ENCODE results near the gene SLC12A7. TPM values are rescaled to one million over a fixed set of nuclear protein-coding genes. Genes with fewer than 3 reads are reported as not detected.

The SLC12A7 gene
- total RNA-seq, 6 experiments from 2014 or later = 38.9 to 65.2 (median 53.3) TPM

DNA sequence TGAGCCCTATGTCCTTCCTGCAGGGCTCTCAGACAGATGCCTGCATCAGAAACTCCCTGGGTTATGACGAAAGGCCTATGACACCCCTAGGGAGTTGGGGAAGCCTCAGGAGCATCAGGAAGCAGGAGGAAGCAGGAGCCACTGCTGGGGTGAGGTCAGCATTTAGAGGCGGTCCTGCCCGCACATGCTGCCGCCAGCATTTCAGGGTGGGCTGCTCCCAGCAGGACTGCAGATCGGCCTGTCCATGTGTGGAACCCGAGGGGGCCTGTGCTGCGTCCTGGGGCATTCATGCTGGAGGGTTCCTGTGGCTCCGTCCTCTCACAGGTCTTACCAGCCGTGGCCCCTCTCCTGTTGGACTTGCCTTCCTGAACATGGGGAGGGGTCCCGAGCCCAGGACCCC, 96.4 kb downstream of the SLC12A7 start:
- WGBS (ENCODE audit: insufficient coverage, low coverage, low lambda C conversion rate, missing lambda C conversion rate) = 14% methylated on average over 1 of the region's 10 CpGs
- TF ChIP-seq, protein P1, sequence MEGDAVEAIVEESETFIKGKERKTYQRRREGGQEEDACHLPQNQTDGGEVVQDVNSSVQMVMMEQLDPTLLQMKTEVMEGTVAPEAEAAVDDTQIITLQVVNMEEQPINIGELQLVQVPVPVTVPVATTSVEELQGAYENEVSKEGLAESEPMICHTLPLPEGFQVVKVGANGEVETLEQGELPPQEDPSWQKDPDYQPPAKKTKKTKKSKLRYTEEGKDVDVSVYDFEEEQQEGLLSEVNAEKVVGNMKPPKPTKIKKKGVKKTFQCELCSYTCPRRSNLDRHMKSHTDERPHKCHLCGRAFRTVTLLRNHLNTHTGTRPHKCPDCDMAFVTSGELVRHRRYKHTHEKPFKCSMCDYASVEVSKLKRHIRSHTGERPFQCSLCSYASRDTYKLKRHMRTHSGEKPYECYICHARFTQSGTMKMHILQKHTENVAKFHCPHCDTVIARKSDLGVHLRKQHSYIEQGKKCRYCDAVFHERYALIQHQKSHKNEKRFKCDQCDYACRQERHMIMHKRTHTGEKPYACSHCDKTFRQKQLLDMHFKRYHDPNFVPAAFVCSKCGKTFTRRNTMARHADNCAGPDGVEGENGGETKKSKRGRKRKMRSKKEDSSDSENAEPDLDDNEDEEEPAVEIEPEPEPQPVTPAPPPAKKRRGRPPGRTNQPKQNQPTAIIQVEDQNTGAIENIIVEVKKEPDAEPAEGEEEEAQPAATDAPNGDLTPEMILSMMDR (IDR thresholded peaks at IDR 0.05) = no peak
- TF ChIP-seq POLR2A (IDR thresholded peaks at IDR 0.05) = no peak
- ATAC-seq = no peak
- no peak overlapping the region for H3K4me3 ChIP-seq
- H3K36me3 ChIP-seq = no peaks in the 10 kb centered on the region
- H3K27me3 ChIP-seq = peaks cover 0 to 4% of the 10 kb centered on the region in 2 donors
- peaks cover 0 to 4% (median 0%) of the 10 kb centered on the region in 4 donors for H3K4me1 ChIP-seq
- DNase-seq = no peak
- no peak overlapping the region for H3K27ac ChIP-seq
- intact Hi-C loops (cut with DNase I) = no loop called here
- no peaks in the 10 kb centered on the region for H3K9me3 ChIP-seq

DNA sequence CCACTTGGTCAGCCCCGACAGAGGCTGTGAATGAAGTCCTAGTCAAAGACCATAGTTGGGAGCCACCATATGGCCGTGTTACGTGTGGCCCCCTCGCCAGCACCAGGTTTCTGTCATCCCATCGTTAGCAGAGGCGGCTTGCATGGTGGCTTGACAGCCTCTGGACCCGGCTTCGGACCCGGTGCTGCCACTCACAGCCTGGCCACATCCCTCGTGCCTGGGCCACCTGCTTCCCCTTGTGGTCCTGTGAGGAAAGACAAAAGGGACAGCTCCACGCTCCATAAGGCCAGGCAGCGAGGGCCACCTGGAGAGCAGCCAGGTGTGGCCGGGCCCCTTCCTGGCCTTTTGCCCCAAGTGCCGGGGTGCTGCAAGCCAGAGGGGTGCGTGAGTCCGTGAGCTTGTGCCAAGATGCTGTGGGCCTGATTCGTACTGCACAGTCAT, 97.1 kb downstream of the SLC12A7 start:
- no peak overlapping the region for H3K27ac ChIP-seq
- peaks cover 0 to 4% (median 0%) of the 10 kb centered on the region in 4 donors for H3K4me1 ChIP-seq
- H3K9me3 ChIP-seq = no peaks in the 10 kb centered on the region
- H3K36me3 ChIP-seq = no peaks in the 10 kb centered on the region
- intact Hi-C loops (cut with DNase I) = no loop called here
- ATAC-seq (no peak), DNase-seq (no peak)
- no peak overlapping the region for H3K4me3 ChIP-seq
- TF ChIP-seq, protein P1 (IDR thresholded peaks at IDR 0.05) = no peak
- TF ChIP-seq POLR2A (IDR thresholded peaks at IDR 0.05) = no peak
- peaks cover 0 to 9% of the 10 kb centered on the region in 2 donors for H3K27me3 ChIP-seq
- WGBS (ENCODE audit: insufficient coverage, low coverage, low lambda C conversion rate, missing lambda C conversion rate) = no CpG with 5 or more reads among the region's 17 CpGs

DNA sequence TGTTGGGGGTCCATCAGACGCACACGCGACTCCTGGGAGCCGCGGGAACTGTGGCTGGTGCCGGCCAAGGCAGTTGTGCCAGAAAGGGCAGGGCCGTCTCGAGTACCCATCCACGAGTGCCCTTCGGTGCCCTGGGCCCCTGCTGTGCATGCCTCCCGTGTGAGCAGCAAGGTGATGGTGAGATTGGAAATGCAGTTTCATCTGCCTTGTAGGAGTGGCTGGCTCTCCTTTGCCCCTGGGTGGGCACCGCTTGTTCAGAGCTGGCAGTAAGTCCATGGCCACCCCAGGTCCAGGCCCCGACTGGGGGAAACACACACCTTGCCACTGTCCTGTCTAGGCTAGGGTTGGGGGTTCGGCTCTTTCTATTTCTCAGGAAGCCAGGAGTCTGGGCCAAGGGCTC, 97.5 kb downstream of the SLC12A7 start:
- no peak overlapping the region for H3K4me3 ChIP-seq
- no peaks in the 10 kb centered on the region for H3K9me3 ChIP-seq
- H3K27ac ChIP-seq = no peak overlapping the region
- DNase-seq = peak in 1 of 3 donors; percentile 10
- no peaks in the 10 kb centered on the region for H3K36me3 ChIP-seq
- intact Hi-C loops (cut with DNase I) = no loop called here
- peaks cover 0 to 4% (median under 1%) of the 10 kb centered on the region in 4 donors for H3K4me1 ChIP-seq
- TF ChIP-seq, protein P1 (IDR thresholded peaks at IDR 0.05) = no peak
- TF ChIP-seq POLR2A (IDR thresholded peaks at IDR 0.05) = no peak
- ATAC-seq = no peak
- H3K27me3 ChIP-seq = peaks cover 0 to 12% of the 10 kb centered on the region in 2 donors
- WGBS (ENCODE audit: insufficient coverage, low coverage, low lambda C conversion rate, missing lambda C conversion rate) = 60% methylated on average over 1 of the region's 14 CpGs

DNA sequence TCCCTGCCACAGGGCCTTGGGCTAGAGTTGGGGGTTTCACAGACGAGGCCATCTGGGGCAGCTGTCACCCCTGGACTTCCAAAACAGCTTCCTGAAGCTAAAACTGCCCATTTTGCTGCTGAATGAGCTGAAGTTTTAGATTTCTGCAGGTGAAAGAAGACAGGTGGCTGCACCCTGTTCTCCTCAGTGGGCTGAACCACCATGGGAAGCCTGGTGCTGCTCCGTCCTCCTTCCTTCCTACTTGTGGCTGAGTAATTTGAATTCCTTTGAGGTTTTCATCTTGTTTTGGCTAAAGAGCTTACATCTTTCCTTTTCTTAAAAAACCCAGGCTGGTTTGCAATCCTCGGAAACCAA, 97.9 kb downstream of the SLC12A7 start:
- H3K9me3 ChIP-seq = no peaks in the 10 kb centered on the region
- no peak overlapping the region for H3K4me3 ChIP-seq
- peaks cover 0 to 12% of the 10 kb centered on the region in 2 donors for H3K27me3 ChIP-seq
- no peaks in the 10 kb centered on the region for H3K36me3 ChIP-seq
- DNase-seq (peak in 1 of 3 donors; percentile 0), ATAC-seq (no peak)
- WGBS (ENCODE audit: insufficient coverage, low coverage, low lambda C conversion rate, missing lambda C conversion rate) = 75% methylated on average over 2 of the region's 3 CpGs
- H3K27ac ChIP-seq = no peak overlapping the region
- TF ChIP-seq, protein P1 (IDR thresholded peaks at IDR 0.05) = no peak
- no peak for TF ChIP-seq POLR2A (IDR thresholded peaks at IDR 0.05)
- H3K4me1 ChIP-seq = peaks cover 0 to 5% (median 2%) of the 10 kb centered on the region in 4 donors
- intact Hi-C loops (cut with DNase I) = no loop called here

Measured in right lobe of liver (tissue), 6 donors.